Mucosa of gallbladder (tissue), 1 donor: ENCODE measurements around the gene RALGPS1. TPM values are rescaled to one million over a fixed set of nuclear protein-coding genes. Genes with fewer than 3 reads are reported as not detected.

ENCODE experiments used
- DNase-seq: peaks from one replicate; pipeline ENCODE4 v3.0.0-alpha.2; 2020; ENCODE audit warnings: low spot score
- total RNA-seq: library from RNA; stranded (reverse); gene quantifications from one replicate; pipeline ENCODE4 v1.2.1, GENCODE V29; 2021
- donor health status: DM: no; HTN: no; CAD: no.

The RALGPS1 gene
- total RNA-seq, 1 donor from 2014 or later, result 34.7 TPM

DNA sequence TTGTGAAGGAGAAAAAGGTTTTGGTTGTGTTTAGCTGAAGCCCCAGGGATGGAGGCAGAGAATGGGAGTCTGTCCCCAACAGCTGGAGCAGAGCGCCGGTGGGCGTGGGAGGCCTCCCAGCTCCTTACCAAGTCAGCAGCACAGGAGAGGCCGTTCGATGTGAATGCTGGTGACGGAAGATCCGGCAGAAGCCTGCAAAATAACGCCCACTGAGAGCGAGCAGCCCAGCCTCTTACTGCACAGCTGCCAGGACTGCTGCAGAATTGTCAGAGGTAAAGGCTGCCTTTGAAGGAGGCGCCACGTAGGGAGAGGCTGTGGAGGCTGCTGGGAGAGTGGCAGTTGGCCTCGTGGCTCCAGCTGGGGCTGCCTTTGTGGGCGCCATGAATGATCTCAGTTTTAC lies 181.6 kb downstream of the RALGPS1 start:
- DNase-seq, result no peak

- no peak for DNase-seq
These were observed 183.1 kb downstream of the RALGPS1 start for GRCh38 chr9:127097683-127098082.

DNA sequence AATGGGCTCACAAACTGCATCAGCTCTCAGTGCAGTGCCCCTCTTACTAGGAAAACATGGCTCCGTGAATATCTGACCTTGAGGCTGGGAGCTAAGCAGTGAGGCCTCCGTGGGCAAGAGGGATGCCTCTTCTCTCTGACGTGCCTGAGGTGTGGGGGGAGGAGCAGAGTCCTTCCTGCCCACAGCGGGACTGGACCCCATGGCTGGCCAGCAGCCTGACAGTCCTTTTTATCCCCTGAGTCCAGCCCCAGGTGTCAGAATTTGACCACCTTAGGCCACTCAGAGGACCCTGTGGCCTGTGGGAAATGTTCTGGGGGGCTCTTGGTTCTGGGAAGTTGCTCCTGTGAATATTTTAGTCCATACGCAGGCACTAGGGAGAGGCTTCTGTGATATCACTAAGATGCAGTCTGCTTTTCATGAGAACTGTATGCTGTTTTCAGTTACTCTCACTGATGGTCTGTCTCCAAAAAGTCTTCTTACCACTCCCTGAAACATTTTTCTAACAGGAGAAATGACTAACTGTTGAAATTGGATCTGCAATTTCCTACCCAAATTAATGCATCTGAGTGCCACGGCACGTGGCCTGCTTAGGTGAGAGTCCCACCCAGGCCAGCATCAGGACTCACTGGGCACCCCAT lies 184.5 kb downstream of the RALGPS1 start:
- DNase-seq, result no peak

- DNase-seq, result no peak
These were observed 185.1 kb downstream of the RALGPS1 start for GRCh38 chr9:127099664-127100063.

DNA sequence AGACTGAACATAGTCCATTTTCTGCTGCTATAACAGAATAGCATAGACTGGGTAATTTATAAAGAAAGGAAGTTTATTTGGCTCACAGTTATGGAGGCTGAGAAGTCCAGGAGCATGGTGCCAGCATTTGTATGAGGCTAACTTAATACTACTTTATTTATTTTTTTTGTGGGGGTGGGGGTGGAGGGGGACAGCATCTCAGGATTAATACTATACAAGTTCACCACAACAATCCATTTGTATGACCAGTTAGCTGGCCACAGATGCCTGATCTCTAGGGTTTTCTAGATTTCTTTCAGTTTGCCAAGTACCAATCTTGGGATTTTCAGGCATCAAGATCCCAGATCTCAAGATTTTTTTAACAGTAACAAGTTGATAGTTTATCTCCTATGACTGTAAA lies 187.6 kb downstream of the RALGPS1 start:
- no peak for DNase-seq

- no peak for DNase-seq
These were observed 188.2 kb downstream of the RALGPS1 start for GRCh38 chr9:127102788-127103187.

GRCh38 chr9:127104581-127105311 lies 190.2 kb downstream of the RALGPS1 start:
- no peak for DNase-seq

DNA sequence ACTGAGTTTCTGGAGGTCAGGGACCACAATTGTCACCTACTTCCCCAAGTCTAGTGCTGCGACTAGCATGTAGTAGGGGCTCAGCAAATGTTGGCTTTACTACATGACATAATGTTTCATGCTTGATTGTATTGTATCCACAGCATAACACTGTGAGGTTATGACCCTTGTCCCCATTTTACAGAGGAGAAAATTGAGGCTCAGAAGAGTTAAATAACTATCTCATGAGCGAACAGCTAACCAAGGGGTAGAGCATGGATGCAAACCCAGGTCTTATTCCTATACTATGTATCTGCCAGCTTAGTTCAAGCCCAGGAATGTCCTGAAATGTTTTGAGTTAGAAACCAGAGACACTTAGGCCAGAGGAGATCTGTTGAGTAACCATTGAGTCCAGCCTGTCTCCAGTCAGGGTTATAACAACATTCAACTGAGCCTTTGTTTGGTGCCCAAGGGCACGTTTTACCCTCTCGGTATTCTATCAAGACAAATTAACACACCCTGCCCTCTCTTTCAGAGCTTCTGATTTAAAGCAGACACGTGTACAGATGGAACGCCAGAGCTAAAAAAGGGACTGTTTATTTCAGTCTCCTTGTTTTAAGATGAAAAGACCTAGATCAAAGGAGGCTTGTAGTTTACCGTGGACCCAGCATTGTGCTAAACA lies 191.4 kb downstream of the RALGPS1 start:
- no peak for DNase-seq

- DNase-seq, result no peak
These were observed 191.9 kb downstream of the RALGPS1 start for GRCh38 chr9:127106466-127106855.

GRCh38 chr9:127107171-127107928 lies 192.8 kb downstream of the RALGPS1 start:
- DNase-seq, result no peak

DNA sequence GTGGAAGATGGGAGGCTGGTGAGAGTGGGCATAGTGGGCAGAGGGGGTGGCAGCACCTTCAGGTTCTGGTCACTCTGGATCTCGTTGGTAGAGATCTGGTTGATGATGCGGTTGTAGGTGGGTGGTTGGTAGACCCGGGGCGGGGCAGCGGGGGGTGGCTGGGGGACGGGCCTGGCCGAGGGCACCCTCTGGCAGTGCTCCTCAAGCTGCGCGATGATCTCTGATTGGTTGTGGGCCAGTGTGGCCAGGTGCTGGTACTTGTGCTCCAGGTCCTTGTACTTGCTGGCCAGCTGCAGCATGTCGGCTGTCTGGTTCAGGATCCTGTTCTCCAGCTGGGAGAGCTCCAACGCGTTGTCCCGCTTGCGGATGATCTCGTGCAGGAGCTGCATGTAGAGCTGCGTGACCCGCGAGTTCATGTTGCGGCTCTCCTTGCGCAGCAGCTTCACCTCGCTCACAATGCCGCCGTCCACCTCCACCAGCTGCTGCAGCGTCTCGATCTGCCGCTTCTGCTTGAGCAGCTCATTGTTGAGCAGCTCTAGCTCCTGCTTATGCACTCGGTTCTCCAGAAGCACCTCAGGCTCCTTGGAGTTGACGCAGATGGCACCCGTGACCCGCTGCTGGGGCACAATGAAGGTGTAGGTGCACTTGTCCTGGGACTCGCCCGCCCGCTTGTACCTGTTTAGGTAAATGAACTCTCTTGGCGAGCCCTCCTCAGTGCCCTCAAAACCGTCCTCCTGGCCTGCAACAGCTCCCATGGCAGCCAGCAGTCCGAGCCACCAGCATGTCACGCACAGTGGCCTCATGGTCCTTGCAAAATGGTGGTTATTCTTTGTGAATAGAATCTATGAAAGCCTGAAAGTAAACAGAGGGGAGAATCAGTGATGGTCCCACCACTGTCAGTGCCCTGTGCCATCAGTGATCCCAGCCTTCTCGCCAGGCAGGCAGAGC lies 193.6 kb downstream of the RALGPS1 start:
- no peak for DNase-seq

- no peak for DNase-seq
These were observed 194.7 kb downstream of the RALGPS1 start for GRCh38 chr9:127109212-127109711.

- no peak for DNase-seq
These were observed 197.5 kb downstream of the RALGPS1 start for GRCh38 chr9:127112056-127112455.

GRCh38 chr9:127112735-127113161 lies 198.2 kb downstream of the RALGPS1 start:
- no peak for DNase-seq

- DNase-seq, result no peak
These were observed 198.8 kb downstream of the RALGPS1 start for GRCh38 chr9:127113191-127113972.

- no peak for DNase-seq
These were observed 200.0 kb downstream of the RALGPS1 start for GRCh38 chr9:127114606-127115005.

DNA sequence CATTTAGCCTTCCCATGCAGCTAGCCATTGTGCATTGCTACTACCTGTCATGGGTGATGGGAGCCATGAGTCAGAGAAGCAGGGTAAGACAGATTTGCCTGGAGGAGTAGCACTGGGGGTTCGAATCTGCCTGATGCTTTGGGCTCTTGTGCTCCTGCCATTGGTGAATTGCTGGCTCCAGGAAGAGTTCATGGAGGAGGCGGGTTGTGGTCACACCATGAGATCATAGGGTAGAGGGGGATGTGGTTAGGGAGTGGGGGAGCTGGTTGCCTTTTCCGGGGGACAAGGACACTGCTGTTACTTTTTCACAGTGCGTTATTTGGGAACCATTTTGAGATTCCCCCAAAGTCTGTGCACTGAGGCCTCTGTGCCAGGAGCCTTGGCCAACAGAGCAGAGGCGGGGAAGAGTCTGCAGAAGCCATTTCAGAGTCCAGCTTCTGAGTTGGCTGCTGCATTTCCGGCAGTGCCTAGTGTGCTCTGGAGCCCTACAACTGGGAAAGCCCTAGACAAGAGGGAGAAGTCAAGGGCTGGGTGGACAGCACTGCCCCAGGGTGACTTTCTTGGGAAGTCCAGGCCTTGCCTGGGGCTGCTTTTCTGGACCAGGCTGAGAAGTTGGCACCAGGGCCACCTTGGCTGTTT lies 201.6 kb downstream of the RALGPS1 start:
- no peak for DNase-seq

- DNase-seq, result no peak
These were observed 202.4 kb downstream of the RALGPS1 start for GRCh38 chr9:127116957-127117356.

GRCh38 chr9:127117801-127118200 lies 203.2 kb downstream of the RALGPS1 start:
- no peak for DNase-seq
